Measurements from ENCODE around the gene PROSER2.

PROSER2 gene

GRCh38 chr10:11805792-11806191 lies 17.4 kb upstream of the PROSER2 start:
- no peak for DNase-seq

DNA sequence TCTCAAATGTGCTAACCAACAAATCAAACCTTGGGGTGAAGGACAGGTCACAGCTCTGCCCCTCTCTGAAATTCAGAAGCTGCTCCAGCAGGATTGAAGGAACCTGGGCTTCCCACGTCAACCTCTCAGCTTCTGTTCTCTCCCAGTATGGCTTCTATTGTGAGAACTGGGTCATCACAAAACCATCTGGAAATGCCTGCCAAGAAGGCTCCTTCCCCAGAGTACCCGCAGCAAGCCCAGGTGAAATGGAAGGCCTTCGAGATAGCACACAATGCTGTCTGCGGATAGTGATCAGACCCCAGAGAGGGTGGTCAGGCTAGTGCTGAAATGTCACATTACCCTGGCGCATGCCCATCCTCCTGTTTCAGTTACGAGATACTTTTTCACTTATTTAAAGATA lies 16.4 kb upstream of the PROSER2 start:
- no peak for DNase-seq

- no peak for DNase-seq
Measured at GRCh38 chr10:11808808-11809207, 14.3 kb upstream of the PROSER2 start.

DNA sequence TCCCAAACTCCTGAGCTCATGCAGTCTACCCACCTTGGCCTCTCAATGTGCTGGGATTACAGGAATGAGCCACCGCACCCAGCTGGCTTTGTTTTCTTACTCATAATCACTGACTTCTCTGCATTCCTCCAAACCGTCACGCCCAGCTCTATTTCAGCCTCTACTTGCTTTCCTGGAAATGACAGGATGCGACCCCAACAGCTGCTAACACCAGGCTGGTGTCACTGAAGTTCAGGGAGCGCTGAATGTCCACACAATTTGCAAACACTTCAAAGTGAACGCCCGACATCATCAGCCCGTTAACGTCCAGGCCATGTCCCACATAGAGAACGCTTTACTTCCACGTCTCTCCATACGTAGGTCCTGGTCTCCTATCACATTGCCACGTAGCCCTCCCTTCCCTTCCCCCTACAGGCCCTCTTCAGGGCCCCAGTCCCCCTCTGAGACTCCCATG lies 12.8 kb upstream of the PROSER2 start:
- no peak for DNase-seq

DNA sequence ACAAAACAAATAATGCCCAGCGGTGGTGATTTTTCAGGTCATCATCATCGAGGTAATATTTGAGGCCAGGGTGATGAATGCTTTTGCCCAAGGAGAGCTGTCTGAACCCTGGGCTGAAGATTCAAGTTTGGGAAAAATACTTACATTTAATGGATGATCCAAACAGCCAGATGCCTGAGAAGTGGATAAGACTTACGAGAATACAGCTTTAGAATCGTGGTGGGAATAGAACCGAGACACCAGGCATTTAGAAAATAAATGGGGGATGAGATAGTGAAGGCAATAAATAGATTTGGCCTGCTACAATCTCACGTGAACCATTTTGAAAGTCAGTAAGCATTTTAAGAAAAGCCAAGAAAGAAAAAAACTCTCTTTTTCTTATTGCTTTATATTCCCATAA lies 12.2 kb upstream of the PROSER2 start:
- no peak for DNase-seq

DNA sequence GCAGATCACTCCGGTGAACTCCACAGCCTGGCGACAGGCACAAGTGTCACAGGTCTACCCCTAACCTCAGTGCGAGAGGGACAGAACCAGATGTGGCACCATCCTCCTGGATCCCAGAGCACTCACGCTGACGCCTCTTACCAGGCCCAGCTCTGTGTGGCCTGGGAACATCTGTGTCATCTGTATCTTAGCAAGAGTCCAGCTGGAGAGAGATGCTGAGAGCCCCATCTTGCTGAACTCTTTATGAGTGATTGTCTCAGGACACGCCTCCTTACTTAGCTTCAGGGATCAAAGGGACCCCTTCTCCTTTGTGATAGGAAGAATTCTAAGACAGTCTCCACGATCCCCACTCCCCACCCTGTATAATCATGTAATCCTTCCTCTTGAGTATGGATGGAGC lies 10.0 kb upstream of the PROSER2 start:
- no peak for DNase-seq

- DNase-seq: no peak
Measured at GRCh38 chr10:11813855-11814567, 9.1 kb upstream of the PROSER2 start.

DNA sequence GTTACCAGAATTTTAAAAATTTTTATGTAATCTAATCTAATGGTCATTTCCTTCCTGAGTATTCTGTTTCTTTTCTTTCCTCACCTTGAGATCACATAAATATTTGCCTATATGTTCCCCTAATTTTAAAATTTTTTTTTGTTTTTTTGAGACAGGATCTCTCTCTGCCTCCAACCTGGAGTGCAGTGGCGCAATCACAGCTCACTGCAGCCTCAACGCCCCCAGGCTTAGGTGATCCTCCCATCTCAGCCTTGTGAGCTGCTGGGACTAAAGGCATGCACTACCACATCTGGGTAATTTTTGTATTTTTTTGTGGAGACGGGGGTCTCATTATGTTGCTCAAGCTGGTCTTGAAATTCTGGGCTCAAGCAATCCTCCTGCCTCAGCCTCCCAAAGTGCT lies 4.1 kb upstream of the PROSER2 start:
- DNase-seq: no peak

DNA sequence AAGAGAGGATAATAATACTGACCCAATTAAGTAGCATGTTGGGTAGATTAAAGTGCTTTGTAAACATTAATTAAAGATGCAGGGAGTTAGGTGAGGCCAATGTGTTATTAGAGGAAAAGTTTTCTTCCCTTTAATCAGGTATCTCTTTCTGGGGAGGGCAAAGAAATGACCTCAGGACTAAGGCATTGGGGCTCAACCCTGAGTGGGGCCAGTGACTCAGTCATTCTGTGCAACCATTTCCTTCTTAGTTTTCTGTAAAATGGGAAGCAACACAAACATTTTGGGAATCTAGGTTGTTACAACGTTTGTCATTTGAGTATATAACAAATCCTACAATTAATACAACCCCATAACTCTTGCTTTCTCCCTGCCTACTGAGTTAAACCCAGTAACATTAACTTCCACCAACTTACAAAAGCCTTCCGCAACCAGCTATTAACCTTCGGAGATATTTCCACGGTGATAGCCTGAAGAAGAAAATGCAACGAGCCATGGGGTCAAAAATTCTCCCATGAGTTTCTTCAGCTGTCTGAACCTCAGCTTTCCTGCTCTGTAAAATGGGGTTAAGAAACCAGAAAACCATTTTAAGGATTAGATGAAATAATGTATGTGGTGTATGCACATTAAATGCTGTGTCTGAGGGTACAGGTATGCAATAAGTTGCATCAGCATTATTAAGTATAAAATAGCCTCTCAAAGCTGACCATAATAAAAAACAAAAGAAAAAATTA lies 965 bp upstream of the PROSER2 start:
- no peak for DNase-seq

GRCh38 chr10:11822809-11823121 lies 391 bp upstream of the PROSER2 start:
- DNase-seq: no peak

DNA sequence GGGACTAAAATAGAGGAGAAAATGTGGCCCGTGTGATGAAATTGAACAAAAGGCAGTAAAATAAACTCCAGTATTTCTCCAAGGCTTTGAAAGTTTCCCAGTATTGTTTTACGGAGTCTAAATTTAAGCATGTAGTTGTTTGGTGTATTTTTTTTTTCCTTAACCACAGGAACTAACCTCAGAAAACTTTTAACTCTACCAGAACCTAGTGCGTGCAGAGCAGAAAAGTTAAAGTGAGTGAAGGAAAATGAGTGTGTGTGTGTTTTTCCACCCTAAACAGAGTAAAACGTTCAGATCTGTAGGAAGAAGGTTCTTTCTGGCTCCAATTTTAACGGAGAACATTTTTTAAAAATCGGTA lies 812 bp downstream of the PROSER2 start:
- no peak for DNase-seq

DNA sequence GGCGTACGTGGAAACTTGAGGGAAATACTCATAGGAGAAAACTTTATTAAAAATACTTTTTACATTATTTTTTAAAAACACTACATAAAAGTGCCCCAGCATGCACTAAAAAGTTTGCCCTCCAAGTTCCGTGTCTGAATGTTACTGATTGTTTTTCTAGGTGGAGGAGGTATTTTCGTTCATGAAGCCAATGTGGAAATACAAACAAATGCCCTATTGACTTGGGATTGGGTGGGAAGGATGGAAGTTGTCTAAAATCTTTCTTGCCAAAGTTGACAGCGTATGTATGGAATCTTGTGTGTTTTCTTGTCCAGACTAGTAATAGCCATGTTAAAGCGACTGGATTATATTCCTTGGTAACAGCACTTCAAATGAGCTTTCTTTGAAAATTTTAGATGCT lies 1.2 kb downstream of the PROSER2 start:
- no peak for DNase-seq

- DNase-seq: no peak
Measured at GRCh38 chr10:11824825-11825224, 1.7 kb downstream of the PROSER2 start.

- no peak for DNase-seq
Measured at GRCh38 chr10:11825796-11826414, 2.7 kb downstream of the PROSER2 start.

- DNase-seq: no peak
Measured at GRCh38 chr10:11827006-11827405, 3.9 kb downstream of the PROSER2 start.

DNA sequence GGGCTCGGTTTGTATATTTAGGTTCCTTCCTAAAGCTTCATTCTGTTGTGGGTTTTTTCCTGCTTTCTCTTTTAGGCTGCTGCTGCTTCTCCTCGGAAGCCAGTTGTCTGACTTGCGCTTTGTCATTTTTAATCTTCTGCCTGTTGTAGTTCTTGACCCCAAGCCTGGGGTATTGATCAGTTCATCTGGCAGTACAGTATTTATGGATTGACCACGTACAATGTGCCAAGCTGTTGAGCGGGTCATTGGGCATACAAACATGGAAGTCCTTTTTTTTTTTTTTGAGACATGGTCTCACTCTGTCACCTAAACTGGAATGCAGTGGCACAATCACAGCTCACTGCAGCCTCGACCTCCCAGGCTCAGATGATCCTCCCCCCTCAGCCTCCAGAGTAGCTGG lies 4.3 kb downstream of the PROSER2 start:
- DNase-seq: no peak

- DNase-seq: no peak
Measured at GRCh38 chr10:11828682-11829284, 5.6 kb downstream of the PROSER2 start.

DNA sequence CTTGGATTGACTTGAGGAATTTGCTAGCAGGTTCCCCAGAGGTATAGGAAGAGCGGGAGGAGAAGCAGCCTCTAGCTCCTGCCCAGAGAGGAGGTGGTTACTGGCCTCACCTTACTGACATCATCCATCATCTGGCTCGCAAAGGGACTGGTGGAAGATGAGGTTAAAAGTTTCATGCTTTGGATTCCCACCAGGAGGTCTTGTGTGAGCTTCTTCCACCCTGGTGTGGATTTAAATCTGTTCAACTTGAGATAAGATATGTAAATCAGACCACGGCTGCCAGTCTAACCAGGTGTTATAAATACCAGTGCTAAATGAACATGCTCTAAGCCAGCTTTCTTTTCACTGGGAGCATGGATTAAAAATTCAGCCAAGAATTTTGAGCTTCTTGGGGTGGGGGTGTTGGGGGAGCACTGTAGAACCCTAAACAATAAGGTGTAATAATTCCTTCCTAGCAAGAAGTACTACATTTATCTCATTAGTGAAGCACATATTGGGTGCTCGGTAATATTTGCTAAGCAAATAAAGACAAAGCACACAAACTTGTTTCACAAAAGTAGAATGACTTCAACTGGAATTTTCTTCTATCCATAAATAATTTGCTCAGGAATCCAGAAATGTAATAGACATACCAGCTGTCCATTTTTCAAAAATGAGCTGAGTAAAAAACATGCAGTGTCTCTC lies 7.8 kb downstream of the PROSER2 start:
- DNase-seq: no peak

DNA sequence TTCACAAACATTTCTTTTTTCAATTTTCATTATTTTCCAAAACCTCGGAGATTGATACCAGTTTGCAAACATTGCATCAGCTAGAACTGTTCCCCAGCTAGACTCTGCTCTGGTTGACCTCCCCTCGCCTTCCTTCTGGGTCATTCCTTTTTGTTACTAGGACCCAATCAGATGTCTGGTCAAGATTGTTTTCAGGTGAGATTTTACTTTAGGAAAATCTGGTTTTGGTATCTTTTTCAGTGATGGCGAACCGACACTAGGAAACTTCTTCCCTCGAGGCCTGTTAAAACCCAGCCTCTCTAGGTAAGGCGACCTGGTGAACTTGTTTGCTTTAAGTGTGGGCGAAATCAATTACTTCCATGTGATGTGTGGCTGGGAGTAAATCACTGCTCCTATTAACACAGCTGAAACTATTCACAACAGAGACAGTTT lies 8.4 kb downstream of the PROSER2 start:
- DNase-seq: no peak

DNA sequence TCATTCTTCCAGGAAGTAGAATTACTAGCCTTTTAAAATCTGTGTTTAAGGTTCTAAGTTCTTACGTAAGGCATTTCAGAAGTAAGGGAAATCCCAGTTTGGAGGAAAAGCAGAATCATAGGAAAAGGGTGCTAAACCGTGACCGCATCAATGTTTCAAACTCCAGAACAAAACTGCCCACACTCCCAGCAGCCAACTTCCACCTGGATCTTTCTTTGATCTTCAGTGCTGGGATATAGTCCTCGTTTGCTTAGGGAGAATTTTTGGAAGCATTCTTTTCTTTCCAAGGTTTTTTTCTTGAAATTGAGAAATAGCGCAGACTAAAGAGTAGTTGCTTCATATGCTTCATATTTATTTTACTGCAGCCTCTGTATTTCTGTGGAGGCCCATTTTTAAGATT lies 8.9 kb downstream of the PROSER2 start:
- no peak for DNase-seq

DNA sequence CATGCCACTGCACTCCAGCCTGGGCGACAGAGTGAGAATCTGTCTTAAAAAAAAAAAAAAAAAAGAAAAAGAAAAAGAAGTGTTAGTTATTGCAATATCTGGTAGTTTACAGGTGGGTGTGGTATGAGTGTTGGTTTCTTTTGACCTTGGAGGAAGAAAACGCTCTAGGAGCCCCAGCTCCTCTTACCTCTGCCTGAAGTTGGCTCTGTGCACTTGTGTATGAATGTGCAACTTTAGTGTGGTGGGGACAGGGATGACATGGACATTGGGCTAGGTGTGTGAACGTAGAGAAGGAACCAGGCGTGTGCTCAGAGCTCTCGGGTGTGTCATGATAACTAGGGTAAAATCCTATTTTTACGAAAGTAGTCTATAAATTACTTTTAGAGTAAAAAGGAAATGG lies 11.9 kb downstream of the PROSER2 start:
- no peak for DNase-seq

DNA sequence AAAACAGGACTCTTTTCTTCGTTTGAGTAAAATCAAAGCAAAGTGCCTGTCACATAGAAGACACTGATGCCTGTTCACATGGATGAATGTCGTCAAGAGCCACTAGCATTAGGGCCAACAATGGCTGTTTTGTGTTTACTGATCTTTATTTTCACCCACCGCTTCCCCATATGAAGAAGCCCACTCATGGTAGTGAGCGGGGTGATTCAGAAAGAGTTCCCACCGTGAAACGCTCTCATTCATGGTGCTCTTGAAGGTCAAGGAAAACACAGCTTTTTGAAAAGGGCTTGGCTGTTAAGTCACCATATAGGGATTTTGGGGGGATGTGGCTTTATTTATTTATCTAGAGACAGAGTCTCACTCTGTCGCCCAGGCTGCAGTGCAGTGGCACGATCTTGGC lies 12.5 kb downstream of the PROSER2 start:
- no peak for DNase-seq

- no peak for DNase-seq
Measured at GRCh38 chr10:11837372-11838161, 14.4 kb downstream of the PROSER2 start.

All from activated CD4-positive, CD25-positive, alpha-beta regulatory T cell (primary cell).